ENCODE results near the gene RUNX2. TPM values are rescaled to one million over a fixed set of nuclear protein-coding genes. Genes with fewer than 3 reads are reported as not detected.

Gene RUNX2
- total and polyA plus RNA-seq, 2 experiments from 2014 or later = 0.66 to 1.7 TPM

GRCh38 chr6:45545416-45545815, 217.3 kb downstream of the RUNX2 start:
- no peak overlapping the region for H3K4me2 ChIP-seq
- no peaks in the 10 kb centered on the region for H3K36me3 ChIP-seq (ENCODE audit: insufficient read depth)
- DNase-seq (ENCODE audit: low spot score) (no peak), ATAC-seq (no peak)
- Mint-ChIP-seq H3K4me1 (no peaks in the 10 kb centered on the region; the same call in 2 of the 3 replicates), H3K27ac (no peak overlapping the region), H3K27me3 (ENCODE audit: insufficient read depth, low read depth, poor library complexity) (peaks cover 4% of the 10 kb centered on the region), H3K36me3 (ENCODE audit: low read depth) (no peaks in the 10 kb centered on the region), H3K9me3 (no peaks in the 10 kb centered on the region), H3K4me3 (no peak overlapping the region)
- TF ChIP-seq CTCF (conservative IDR thresholded peaks at IDR 0.05; ENCODE audit: low read depth in 2 of 2) (no peak), JUNB (IDR thresholded peaks at IDR 0.05; ENCODE audit: unreplicated experiment) (no peak), EZH2phosphoT487 (IDR thresholded peaks at IDR 0.05; ENCODE audit: unreplicated experiment) (no peak), STAT1 (IDR thresholded peaks at IDR 0.05; ENCODE audit: unreplicated experiment) (no peak), ZNF462 (CRISPR knock-in tag; IDR thresholded peaks at IDR 0.05) (no peak), CREB1 (CRISPR knock-in tag; IDR thresholded peaks at IDR 0.05; ENCODE audit: low read depth) (no peak), EZH2 (IDR thresholded peaks at IDR 0.05; ENCODE audit: low read depth, unreplicated experiment) (no peak), ZNF331 (CRISPR knock-in tag; IDR thresholded peaks at IDR 0.05; ENCODE audit: low read depth) (no peak), POLR2AphosphoS5 (IDR thresholded peaks at IDR 0.05; ENCODE audit: low read depth) (no peak), REST (IDR thresholded peaks at IDR 0.05; ENCODE audit: unreplicated experiment) (no peak), ZNF114 (CRISPR knock-in tag; IDR thresholded peaks at IDR 0.05) (no peak), ETS1 (IDR thresholded peaks at IDR 0.05) (no peak), NANOG (IDR thresholded peaks at IDR 0.05; ENCODE audit: borderline replicate concordance) (no peak)
- no peaks in the 10 kb centered on the region for H3K4me1 ChIP-seq (ENCODE audit: insufficient read depth)
- no peaks in the 10 kb centered on the region for H3K27me3 ChIP-seq (ENCODE audit: insufficient read depth)
- no peaks in the 10 kb centered on the region for H4K20me1 ChIP-seq (replicated peaks; ENCODE audit: insufficient read depth)
- no peaks in the 10 kb centered on the region for H3K9me2 ChIP-seq (ENCODE audit: insufficient read depth)
- no peak overlapping the region for H3K4me3 ChIP-seq
- no peak overlapping the region for H2AFZ ChIP-seq
- H3F3A ChIP-seq (replicated peaks; ENCODE audit: low read depth) = no peaks in the 10 kb centered on the region
- H3K27ac ChIP-seq (ENCODE audit: low read depth) = no peak overlapping the region
- no peaks in the 10 kb centered on the region for H3K79me2 ChIP-seq (replicated peaks; ENCODE audit: insufficient read depth)
